Activated CD4-positive, alpha-beta T cell treated with anti-CD3 and anti-CD28 coated beads for 4 hours (primary cell): ENCODE measurements around the gene ZSWIM8.

Experiments
- DNase-seq, 2 donors: peaks; one replicate each; pipeline ENCODE4 v3.0.0-alpha.2; 2020

ZSWIM8 gene

GRCh38 chr10:73841526-73842285, 56.3 kb downstream of the ZSWIM8 start:
- no peak for DNase-seq

DNA sequence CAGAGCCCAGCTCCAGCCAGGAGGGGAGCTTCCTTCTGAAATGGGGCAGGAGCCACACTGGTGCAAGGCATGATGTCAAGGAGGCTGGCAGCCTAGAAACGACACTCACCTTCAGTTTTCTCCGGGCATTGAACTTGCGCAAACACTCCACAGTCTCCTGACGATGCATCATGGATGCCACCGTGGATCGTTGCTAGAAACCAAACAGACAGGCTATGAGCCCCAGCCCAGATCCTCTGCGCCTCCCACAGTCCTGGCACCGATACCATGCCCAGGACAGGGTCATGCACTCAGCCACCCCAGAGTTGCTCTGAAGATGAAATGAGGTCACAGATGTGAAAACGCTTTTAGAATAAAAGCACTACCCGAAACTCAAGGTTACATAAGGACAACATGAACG, 56.9 kb downstream of the ZSWIM8 start:
- DNase-seq, result no peak

DNA sequence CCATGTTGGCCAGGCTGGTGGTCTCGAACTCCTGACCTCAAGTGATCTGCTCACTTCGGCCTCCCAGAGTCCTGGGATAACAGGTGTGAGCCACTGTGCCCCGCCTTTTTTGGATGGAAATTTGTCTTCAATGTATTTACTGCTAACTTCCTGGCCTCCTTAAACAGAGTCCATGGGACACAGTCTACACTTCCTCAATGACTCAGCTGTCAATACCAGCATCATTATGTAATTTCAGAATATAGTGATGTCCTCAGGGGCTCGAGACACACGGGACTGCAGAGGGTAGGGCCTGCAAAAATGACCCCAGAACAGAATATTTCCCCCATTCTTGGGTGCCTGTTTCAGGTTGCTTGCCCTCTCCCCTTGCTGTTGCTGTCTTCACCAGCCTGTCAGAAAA, 57.9 kb downstream of the ZSWIM8 start:
- no peak for DNase-seq

- DNase-seq, result no peak
Measured at GRCh38 chr10:73847031-73847430, 61.6 kb downstream of the ZSWIM8 start.

DNA sequence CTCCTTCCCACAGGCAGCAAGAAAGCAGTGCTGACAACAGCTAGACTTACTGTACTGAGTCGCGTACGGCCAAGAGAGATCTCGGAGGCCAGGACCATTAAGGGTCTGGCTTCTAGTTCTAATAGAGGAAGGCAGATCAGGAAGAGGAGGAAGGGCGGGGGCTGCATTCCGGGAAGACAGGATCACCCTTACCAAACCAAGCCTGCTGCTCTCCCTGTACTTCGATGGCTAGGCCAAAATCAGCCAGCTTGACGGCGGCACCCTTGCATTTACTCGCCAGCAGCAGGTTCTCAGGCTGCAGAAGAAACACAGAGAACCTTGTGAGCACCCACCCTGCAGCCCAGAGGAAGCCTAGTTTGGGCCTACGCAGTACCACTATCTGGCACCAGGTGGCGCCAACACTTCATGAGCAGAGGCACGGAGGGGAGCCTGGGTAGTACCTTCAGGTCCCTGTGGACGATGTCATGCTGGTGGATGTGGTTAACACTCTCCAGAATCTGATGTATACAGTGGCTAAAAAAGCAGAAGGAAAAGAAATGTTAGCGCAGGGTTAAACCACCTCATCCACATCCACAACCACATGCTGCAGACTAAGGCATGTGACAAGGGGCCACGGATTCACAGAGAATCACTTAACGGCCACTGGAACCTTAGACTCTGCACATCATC, 63.5 kb downstream of the ZSWIM8 start:
- DNase-seq, result peak; percentile 86 to 93

- no peak for DNase-seq
Measured at GRCh38 chr10:73850211-73850610, 64.8 kb downstream of the ZSWIM8 start.

DNA sequence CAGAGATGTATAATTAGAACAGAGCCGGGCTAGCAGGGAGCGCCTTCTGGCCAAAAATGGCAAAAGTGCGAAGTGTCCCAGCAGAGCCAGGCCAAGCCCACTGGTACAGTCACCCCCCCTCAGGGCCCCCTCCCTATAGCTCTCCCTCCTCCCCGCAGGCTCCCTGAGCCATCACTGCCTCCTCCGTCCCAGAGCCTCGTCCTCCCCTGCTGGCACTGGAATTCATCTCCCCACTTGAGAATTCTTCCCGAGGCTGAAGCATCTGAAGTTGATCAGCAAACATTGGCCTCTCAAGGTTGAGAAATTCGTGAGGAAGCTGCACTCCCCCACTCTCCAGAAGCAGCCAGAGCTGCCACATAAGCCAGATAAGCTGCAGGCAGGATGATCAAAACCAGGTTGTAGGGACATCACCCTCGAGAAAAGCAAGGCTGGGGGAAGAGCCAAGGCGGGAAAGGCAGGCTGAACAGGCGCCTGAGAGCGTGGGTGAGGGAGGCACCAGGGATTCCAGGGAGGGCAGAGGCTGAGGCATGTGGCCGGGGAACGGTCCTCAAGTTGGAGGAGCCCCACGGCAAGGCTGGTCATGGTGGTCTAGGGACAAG, 65.6 kb downstream of the ZSWIM8 start:
- no peak for DNase-seq
